Skeletal muscle satellite cell (primary cell): ENCODE measurements around the gene PODXL.
"Not testable (repeated sequence)": the region's sequence is repeated elsewhere in the genome, so short reads cannot be mapped to it uniquely, and the experiment has no call there.

Experiments used
- H3K27me3 ChIP-seq: 2 replicates; pipeline ENCODE4 v1.7.0; 2013; ENCODE audit warnings: low read length; ENCODE audit not compliant: control insufficient read depth, insufficient read depth
- H3K36me3 ChIP-seq: 2 replicates; pipeline ENCODE4 v1.7.0; 2013; ENCODE audit warnings: mild to moderate bottlenecking, control low read depth, low read length; ENCODE audit not compliant: insufficient read depth
- H3K4me1 ChIP-seq: 2 replicates; pipeline ENCODE4 v1.7.0; 2013; ENCODE audit warnings: low read length; ENCODE audit not compliant: control insufficient read depth, insufficient read depth
- H3K4me2 ChIP-seq: 2 replicates; pipeline ENCODE4 v1.7.0; 2013; ENCODE audit warnings: mild to moderate bottlenecking, low read length
- H3K4me3 ChIP-seq: 2 replicates; pipeline ENCODE4 v1.7.0; 2013; ENCODE audit warnings: low read length
- H3K9ac ChIP-seq: 2 replicates; pipeline ENCODE4 v1.7.0; 2013; ENCODE audit warnings: mild to moderate bottlenecking, low read depth, low read length, moderate library complexity
- H3K9me3 ChIP-seq: replicated peaks from 2 replicates; pipeline ENCODE4 v1.7.0; 2013; ENCODE audit warnings: mild to moderate bottlenecking, control low read depth, low read length

The PODXL gene

GRCh38 chr7:131521651-131522163 is 34.7 kb downstream of the PODXL start:
- H3K4me2 ChIP-seq = no peak overlapping the region
- no peaks in the 10 kb centered on the region for H3K36me3 ChIP-seq
- H3K27me3 ChIP-seq = no peaks in the 10 kb centered on the region
- H3K9me3 ChIP-seq = no peaks in the 10 kb centered on the region
- peaks cover 3% of the 10 kb centered on the region for H3K4me1 ChIP-seq
- no peak overlapping the region for H3K9ac ChIP-seq
- H3K4me3 ChIP-seq = no peak overlapping the region

DNA sequence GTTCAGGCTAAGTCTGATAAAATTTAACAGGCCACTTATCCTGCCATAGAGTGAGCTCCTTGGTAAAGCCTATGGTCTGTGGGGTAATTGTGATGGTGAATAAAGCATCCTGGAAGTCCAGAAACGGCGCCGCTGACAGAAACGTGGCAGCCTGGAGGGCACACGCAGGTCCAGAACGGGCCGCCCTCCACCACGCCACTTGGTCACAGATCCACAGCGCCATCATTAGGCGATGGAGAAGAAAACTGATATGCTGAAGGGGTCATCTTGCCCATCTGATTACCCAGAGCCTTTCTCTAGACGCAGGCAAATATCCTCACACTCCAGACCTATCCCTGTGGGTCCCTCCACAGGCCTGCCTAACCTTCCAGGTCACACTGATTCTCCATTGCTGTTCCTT is 37.8 kb downstream of the PODXL start:
- Histone ChIP-seq H3K9ac (no peak overlapping the region), H3K4me1 (peaks cover 6% of the 10 kb centered on the region), H3K27me3 (no peaks in the 10 kb centered on the region), H3K4me2 (no peak overlapping the region), H3K36me3 (no peaks in the 10 kb centered on the region), H3K9me3 (no peaks in the 10 kb centered on the region), H3K4me3 (no peak overlapping the region)

GRCh38 chr7:131517218-131517923 is 39.1 kb downstream of the PODXL start:
- H3K36me3 ChIP-seq = no peaks in the 10 kb centered on the region
- no peak overlapping the region for H3K4me2 ChIP-seq
- no peaks in the 10 kb centered on the region for H3K9me3 ChIP-seq
- H3K27me3 ChIP-seq = no peaks in the 10 kb centered on the region
- H3K9ac ChIP-seq = no peak overlapping the region
- no peak overlapping the region for H3K4me3 ChIP-seq
- peaks cover 9% of the 10 kb centered on the region for H3K4me1 ChIP-seq

DNA sequence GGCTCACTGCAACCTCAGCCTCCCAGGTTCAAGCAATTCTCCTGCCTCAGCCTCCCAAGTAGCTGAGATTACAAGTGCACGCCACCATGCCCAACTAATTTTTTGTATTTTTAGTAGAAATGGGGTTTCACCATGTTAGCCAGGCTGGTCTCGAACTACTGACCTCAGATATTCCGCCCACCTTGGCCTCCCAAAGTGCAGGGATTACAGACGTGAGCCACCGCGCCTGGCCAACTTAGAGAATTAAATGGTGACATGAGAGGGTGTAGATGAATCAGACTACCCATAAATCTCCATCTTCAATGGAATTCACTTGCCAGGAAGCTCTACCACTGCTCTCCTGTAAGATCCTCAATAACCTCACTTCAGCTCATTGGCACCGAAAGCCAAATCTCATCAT is 41.0 kb downstream of the PODXL start:
- H3K4me1 ChIP-seq, H3K9me3 ChIP-seq, H3K27me3 ChIP-seq, H3K36me3 ChIP-seq, H3K9ac ChIP-seq, H3K4me3 ChIP-seq, H3K4me2 ChIP-seq: not testable (repeated sequence)

DNA sequence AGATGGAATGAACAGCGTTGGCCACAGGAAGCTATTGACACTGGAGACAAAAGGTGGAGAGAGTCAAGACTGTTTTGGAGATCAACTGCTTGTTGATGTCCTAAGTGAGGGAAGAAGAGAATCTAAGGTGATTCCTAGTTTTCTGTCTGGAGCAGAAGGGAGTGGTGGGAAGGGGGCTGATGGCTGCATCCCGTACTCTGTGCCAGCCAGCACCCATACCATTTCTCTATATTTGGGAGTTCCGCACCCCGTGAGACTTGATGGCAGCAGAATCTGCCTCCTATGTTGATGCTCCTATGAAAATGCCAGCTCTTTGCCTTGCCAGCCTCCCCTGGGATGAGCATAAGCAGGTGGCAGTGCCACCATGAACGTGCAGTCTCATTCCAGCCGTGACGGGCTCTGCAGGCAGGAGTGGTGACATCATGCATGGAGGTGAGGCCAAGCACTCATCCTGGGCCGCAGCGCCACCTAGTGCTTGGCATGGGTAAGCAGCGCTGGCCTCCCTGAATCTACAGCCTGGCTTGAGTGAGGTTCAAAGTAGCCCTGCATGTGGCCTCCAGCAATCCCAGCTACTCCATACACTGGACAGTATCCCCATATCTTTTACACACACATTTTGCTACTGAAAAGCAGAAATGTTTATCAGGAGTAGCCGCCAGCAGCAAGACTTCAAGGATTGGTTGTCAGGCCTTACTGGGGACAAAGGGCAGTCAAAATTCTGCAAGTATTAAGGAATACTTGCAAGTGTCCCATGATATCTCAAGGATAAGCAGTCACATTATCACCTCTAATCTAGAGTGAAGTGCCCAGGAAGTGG is 43.0 kb downstream of the PODXL start:
- H3K9ac ChIP-seq = no peak overlapping the region
- H3K9me3 ChIP-seq = no peaks in the 10 kb centered on the region
- H3K4me3 ChIP-seq = peak overlapping the region; percentile 38
- no peaks in the 10 kb centered on the region for H3K27me3 ChIP-seq
- H3K4me1 ChIP-seq = peaks cover 5% of the 10 kb centered on the region
- peak overlapping the region; percentile 66 for H3K4me2 ChIP-seq
- H3K36me3 ChIP-seq = no peaks in the 10 kb centered on the region

GRCh38 chr7:131511774-131512535 is 44.5 kb downstream of the PODXL start:
- Histone ChIP-seq H3K36me3 (no peaks in the 10 kb centered on the region), H3K4me2 (no peak overlapping the region), H3K4me1 (peaks cover 8% of the 10 kb centered on the region), H3K27me3 (no peaks in the 10 kb centered on the region), H3K4me3 (no peak overlapping the region), H3K9me3 (no peaks in the 10 kb centered on the region), H3K9ac (no peak overlapping the region)

GRCh38 chr7:131511071-131511470 is 45.4 kb downstream of the PODXL start:
- no peak overlapping the region for H3K4me2 ChIP-seq
- H3K36me3 ChIP-seq = no peaks in the 10 kb centered on the region
- no peak overlapping the region for H3K9ac ChIP-seq
- no peak overlapping the region for H3K4me3 ChIP-seq
- H3K27me3 ChIP-seq = no peaks in the 10 kb centered on the region
- no peaks in the 10 kb centered on the region for H3K9me3 ChIP-seq
- peaks cover 8% of the 10 kb centered on the region for H3K4me1 ChIP-seq

DNA sequence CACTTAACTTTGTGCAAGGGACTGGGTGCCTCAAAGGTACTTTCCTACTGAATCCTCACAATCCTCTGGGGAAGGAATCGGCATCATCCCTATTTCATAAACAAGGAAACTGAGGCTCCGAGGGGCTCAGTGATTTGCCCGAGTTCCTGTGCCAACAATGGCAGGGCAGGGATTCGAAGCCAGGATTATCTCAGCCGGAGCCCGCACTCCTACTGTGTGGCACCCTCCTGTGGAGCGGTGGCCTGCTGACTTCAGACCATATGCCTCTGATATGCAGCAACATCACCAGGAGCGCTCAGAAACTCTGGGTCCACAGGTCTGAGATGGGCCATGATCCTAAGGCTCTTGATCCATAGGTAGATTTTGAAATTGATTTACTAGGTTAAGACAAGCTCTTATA is 46.6 kb downstream of the PODXL start:
- Histone ChIP-seq H3K4me2 (no peak overlapping the region), H3K9ac (no peak overlapping the region), H3K36me3 (no peaks in the 10 kb centered on the region), H3K4me1 (peaks cover 8% of the 10 kb centered on the region), H3K27me3 (no peaks in the 10 kb centered on the region), H3K9me3 (no peaks in the 10 kb centered on the region), H3K4me3 (no peak overlapping the region)

- Histone ChIP-seq H3K9ac (no peak overlapping the region), H3K9me3 (no peaks in the 10 kb centered on the region), H3K4me3 (no peak overlapping the region), H3K27me3 (no peaks in the 10 kb centered on the region), H3K36me3 (no peaks in the 10 kb centered on the region), H3K4me2 (no peak overlapping the region), H3K4me1 (peaks cover 8% of the 10 kb centered on the region)
These were observed 47.5 kb downstream of the PODXL start for GRCh38 chr7:131508754-131509486.

GRCh38 chr7:131507592-131508331 is 48.7 kb downstream of the PODXL start:
- no peak overlapping the region for H3K4me3 ChIP-seq
- H3K36me3 ChIP-seq = no peaks in the 10 kb centered on the region
- no peaks in the 10 kb centered on the region for H3K27me3 ChIP-seq
- no peak overlapping the region for H3K9ac ChIP-seq
- no peaks in the 10 kb centered on the region for H3K9me3 ChIP-seq
- H3K4me1 ChIP-seq = peaks cover 12% of the 10 kb centered on the region
- peak overlapping the region; percentile 45 for H3K4me2 ChIP-seq
